Endothelial cell (in vitro differentiated cells): Measurements from ENCODE around the gene CSHL1. TPM values are rescaled to one million over a fixed set of nuclear protein-coding genes. Genes with fewer than 3 reads are reported as not detected.

ENCODE experiments used
- DNase-seq: peaks from one replicate; pipeline ENCODE4 v3.0.0; 2021; ENCODE audit warnings: low spot score
- H3K27ac Mint-ChIP-seq: one replicate; pipeline ENCODE4 v1.8.0; 2021; ENCODE audit warnings: mixed read lengths, inconsistent platforms; ENCODE audit not compliant: unreplicated experiment
- H3K27me3 Mint-ChIP-seq: one replicate; pipeline ENCODE4 v1.8.0; 2021; ENCODE audit warnings: mild to moderate bottlenecking, moderate library complexity, mixed read lengths, inconsistent platforms; ENCODE audit not compliant: unreplicated experiment
- H3K36me3 Mint-ChIP-seq: one replicate; pipeline ENCODE4 v1.8.0; 2021; ENCODE audit warnings: mild to moderate bottlenecking, low read depth, mixed read lengths, inconsistent platforms; ENCODE audit not compliant: unreplicated experiment
- H3K4me1 Mint-ChIP-seq: one replicate; pipeline ENCODE4 v1.8.0; 2021; ENCODE audit warnings: mild to moderate bottlenecking, mixed read lengths, inconsistent platforms; ENCODE audit not compliant: unreplicated experiment
- H3K4me3 Mint-ChIP-seq: one replicate; pipeline ENCODE4 v1.8.0; 2021; ENCODE audit warnings: mild to moderate bottlenecking, mixed read lengths, inconsistent platforms; ENCODE audit not compliant: unreplicated experiment
- H3K9me3 Mint-ChIP-seq: one replicate; pipeline ENCODE4 v1.8.0; 2021; ENCODE audit warnings: mixed read lengths, inconsistent platforms; ENCODE audit not compliant: unreplicated experiment
- CTCF ChIP-seq: fragments of 200-600 bp; sonication (generic); IDR thresholded peaks from one replicate; pipeline ENCODE4 v1.5.0; 2021; ENCODE audit warnings: antibody characterized with exemption; ENCODE audit not compliant: unreplicated experiment
- total RNA-seq: library from RNA; stranded (reverse); fragmentation: NEBNext Ultra II Directional; extraction: Animal tissue kit (Norgen Biotek cat#: 25700); gene quantifications from one replicate; pipeline ENCODE4 v1.2.1, GENCODE V29; 2021; ENCODE audit not compliant: unreplicated experiment

CSHL1 gene
- total RNA-seq, 1 donor from 2014 or later: not detected

GRCh38 chr17:63940584-63940983 lies 29.5 kb upstream of the CSHL1 start:
- peaks cover 6% of the 10 kb centered on the region for H3K36me3 Mint-ChIP-seq
- H3K27me3 Mint-ChIP-seq: peaks cover 22% of the 10 kb centered on the region
- peaks cover 12% of the 10 kb centered on the region for H3K4me1 Mint-ChIP-seq
- H3K27ac Mint-ChIP-seq: no peak overlapping the region
- H3K4me3 Mint-ChIP-seq: no peak overlapping the region
- H3K9me3 Mint-ChIP-seq: peaks cover 3% of the 10 kb centered on the region
- no peak for TF ChIP-seq CTCF
- DNase-seq: no peak

GRCh38 chr17:63939884-63940283 lies 28.8 kb upstream of the CSHL1 start:
- Mint-ChIP-seq H3K4me3 (no peak overlapping the region), H3K9me3 (peaks cover 3% of the 10 kb centered on the region), H3K4me1 (peaks cover 12% of the 10 kb centered on the region), H3K36me3 (peaks cover 6% of the 10 kb centered on the region), H3K27ac (no peak overlapping the region), H3K27me3 (peaks cover 20% of the 10 kb centered on the region)
- TF ChIP-seq CTCF: no peak
- no peak for DNase-seq

DNA sequence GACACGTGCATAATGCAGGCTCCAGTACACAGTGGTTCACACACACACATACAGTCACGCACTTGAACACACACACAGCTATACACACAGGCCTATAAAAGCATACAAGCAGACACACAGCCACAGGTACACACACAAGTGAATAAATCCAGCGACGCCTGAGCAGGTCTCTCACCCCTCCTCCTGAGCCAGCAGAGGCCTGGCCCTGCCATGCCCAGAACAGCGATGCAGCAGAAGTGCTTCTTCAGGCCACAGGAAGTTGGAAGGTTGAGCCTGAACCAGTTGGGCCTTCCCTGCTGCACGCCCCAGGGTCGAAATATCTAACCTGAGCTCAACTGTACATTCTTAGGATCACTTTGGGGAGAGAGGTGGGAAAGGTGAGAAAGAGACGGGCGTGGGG lies 28.3 kb upstream of the CSHL1 start:
- Mint-ChIP-seq H3K27ac (peak overlapping the region; percentile 13), H3K36me3 (peaks cover 6% of the 10 kb centered on the region), H3K27me3 (peaks cover 20% of the 10 kb centered on the region), H3K9me3 (peaks cover 3% of the 10 kb centered on the region), H3K4me3 (no peak overlapping the region), H3K4me1 (peaks cover 12% of the 10 kb centered on the region)
- no peak for DNase-seq
- no peak for TF ChIP-seq CTCF

GRCh38 chr17:63937920-63938319 lies 26.9 kb upstream of the CSHL1 start:
- TF ChIP-seq CTCF: no peak
- Mint-ChIP-seq H3K27ac (no peak overlapping the region), H3K4me3 (no peak overlapping the region), H3K27me3 (peaks cover 20% of the 10 kb centered on the region), H3K9me3 (peaks cover 3% of the 10 kb centered on the region), H3K36me3 (peaks cover 6% of the 10 kb centered on the region), H3K4me1 (peaks cover 12% of the 10 kb centered on the region)
- no peak for DNase-seq

GRCh38 chr17:63937319-63937718 lies 26.3 kb upstream of the CSHL1 start:
- Mint-ChIP-seq H3K27ac (no peak overlapping the region), H3K27me3 (peaks cover 20% of the 10 kb centered on the region), H3K9me3 (peaks cover 3% of the 10 kb centered on the region), H3K4me3 (no peak overlapping the region), H3K36me3 (peaks cover 6% of the 10 kb centered on the region), H3K4me1 (peaks cover 12% of the 10 kb centered on the region)
- TF ChIP-seq CTCF: no peak
- no peak for DNase-seq
